ENCODE measurements around the gene SOBP.

DNA sequence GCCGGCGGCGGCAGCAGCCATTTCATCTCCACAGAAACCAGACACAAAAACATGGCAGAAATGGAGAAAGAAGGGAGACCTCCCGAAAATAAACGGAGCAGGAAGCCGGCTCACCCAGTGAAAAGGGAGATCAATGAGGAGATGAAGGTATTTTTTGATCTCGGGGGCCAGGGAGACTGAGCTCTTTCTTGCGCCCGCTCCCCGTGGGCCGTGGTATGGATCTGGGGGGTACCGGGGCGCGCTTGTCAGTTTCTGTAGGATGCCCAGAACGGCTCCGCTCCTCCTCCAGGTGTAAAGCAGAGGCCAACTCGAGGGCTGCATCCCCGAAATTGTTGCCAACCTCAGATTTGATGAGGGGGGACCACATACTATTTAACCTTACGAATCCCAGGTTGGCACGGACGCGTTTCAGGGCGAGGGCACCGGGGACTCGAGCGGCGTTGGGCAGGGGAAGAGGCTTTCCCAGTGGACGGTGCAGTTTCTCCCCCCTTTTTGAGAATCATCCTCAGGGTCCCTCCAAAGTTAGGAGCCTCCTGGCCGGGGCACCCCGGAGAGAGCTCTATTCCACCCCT lies 735 bp downstream of the SOBP start:
- TF ChIP-seq, protein P1, sequence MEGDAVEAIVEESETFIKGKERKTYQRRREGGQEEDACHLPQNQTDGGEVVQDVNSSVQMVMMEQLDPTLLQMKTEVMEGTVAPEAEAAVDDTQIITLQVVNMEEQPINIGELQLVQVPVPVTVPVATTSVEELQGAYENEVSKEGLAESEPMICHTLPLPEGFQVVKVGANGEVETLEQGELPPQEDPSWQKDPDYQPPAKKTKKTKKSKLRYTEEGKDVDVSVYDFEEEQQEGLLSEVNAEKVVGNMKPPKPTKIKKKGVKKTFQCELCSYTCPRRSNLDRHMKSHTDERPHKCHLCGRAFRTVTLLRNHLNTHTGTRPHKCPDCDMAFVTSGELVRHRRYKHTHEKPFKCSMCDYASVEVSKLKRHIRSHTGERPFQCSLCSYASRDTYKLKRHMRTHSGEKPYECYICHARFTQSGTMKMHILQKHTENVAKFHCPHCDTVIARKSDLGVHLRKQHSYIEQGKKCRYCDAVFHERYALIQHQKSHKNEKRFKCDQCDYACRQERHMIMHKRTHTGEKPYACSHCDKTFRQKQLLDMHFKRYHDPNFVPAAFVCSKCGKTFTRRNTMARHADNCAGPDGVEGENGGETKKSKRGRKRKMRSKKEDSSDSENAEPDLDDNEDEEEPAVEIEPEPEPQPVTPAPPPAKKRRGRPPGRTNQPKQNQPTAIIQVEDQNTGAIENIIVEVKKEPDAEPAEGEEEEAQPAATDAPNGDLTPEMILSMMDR (IDR thresholded peaks at IDR 0.05) = no peak
- no peak for TF ChIP-seq POLR2AphosphoS5 (IDR thresholded peaks at IDR 0.05)
- no peak for TF ChIP-seq POLR2A (IDR thresholded peaks at IDR 0.05)
- no peak for TF ChIP-seq EP300 (IDR thresholded peaks at IDR 0.05)
